Glutamatergic neuron (in vitro differentiated cells): Measurements from ENCODE around the gene ESPNL. TPM values are rescaled to one million over a fixed set of nuclear protein-coding genes. Genes with fewer than 3 reads are reported as not detected.

Experiments
- DNase-seq: peaks from one replicate; pipeline ENCODE4 v3.0.0; 2022
- H3K27ac Mint-ChIP-seq: one replicate; pipeline ENCODE4 v1.8.0; 2020; ENCODE audit warnings: mild to moderate bottlenecking, mixed read lengths, inconsistent platforms; ENCODE audit not compliant: unreplicated experiment
- H3K27me3 Mint-ChIP-seq: one replicate; pipeline ENCODE4 v1.8.0; 2020; ENCODE audit warnings: mild to moderate bottlenecking, moderate library complexity, mixed read lengths, inconsistent platforms; ENCODE audit not compliant: unreplicated experiment
- H3K36me3 Mint-ChIP-seq: one replicate; pipeline ENCODE4 v1.8.0; 2020; ENCODE audit warnings: mild to moderate bottlenecking, mixed read lengths, inconsistent platforms; ENCODE audit not compliant: unreplicated experiment
- H3K4me1 Mint-ChIP-seq: one replicate; pipeline ENCODE4 v1.8.0; 2020; ENCODE audit warnings: mild to moderate bottlenecking, low read depth, mixed read lengths, inconsistent platforms; ENCODE audit not compliant: unreplicated experiment
- H3K4me3 Mint-ChIP-seq: one replicate; pipeline ENCODE4 v1.8.0; 2020; ENCODE audit warnings: mild to moderate bottlenecking, mixed read lengths, inconsistent platforms; ENCODE audit not compliant: unreplicated experiment
- H3K9me3 Mint-ChIP-seq: one replicate; pipeline ENCODE4 v1.8.0; 2020; ENCODE audit warnings: mild to moderate bottlenecking, moderate library complexity, mixed read lengths, inconsistent platforms; ENCODE audit not compliant: unreplicated experiment
- total RNA-seq: library from RNA; stranded (reverse); fragmentation: NEBNext Ultra II Directional; extraction: Animal tissue kit (Norgen Biotek cat#: 25700); gene quantifications from one replicate; pipeline ENCODE4 v1.2.1, GENCODE V29; 2021; ENCODE audit not compliant: unreplicated experiment
- TF ChIP-seq, protein P1 (sequence below): fragments of 200-600 bp; sonication (generic); IDR thresholded peaks from one replicate; pipeline ENCODE4 v1.5.0; 2021; ENCODE audit not compliant: partially characterized antibody, unreplicated experiment

ESPNL gene
- total RNA-seq, 1 donor from 2014 or later: 0.81 TPM

DNA sequence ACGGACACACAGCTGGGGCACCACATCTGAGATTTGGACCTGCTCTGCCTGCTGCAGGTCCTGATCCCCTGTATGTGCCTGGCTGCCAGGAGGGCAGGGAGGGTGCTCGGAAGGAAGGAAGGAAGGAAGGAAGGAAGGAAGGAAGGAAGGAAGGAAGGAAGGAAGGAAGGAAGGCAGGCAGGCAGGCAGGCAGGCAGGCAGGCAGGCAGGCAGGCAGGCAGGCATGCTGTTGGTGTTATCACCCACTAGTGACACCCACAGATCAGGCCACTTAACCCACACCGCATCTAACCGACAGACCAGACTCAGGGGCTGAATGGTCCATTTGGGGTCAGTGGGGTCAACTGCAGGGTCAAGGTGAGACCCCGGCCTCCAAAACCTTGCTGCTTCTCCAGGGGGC lies 44.1 kb downstream of the ESPNL start:
- Mint-ChIP-seq H3K4me1 (peaks cover 1% of the 10 kb centered on the region), H3K27ac (no peak overlapping the region), H3K27me3 (peaks cover 4% of the 10 kb centered on the region), H3K36me3 (no peaks in the 10 kb centered on the region), H3K9me3 (peaks cover 1% of the 10 kb centered on the region), H3K4me3 (no peak overlapping the region)
- DNase-seq: no peak
- TF ChIP-seq, protein P1, sequence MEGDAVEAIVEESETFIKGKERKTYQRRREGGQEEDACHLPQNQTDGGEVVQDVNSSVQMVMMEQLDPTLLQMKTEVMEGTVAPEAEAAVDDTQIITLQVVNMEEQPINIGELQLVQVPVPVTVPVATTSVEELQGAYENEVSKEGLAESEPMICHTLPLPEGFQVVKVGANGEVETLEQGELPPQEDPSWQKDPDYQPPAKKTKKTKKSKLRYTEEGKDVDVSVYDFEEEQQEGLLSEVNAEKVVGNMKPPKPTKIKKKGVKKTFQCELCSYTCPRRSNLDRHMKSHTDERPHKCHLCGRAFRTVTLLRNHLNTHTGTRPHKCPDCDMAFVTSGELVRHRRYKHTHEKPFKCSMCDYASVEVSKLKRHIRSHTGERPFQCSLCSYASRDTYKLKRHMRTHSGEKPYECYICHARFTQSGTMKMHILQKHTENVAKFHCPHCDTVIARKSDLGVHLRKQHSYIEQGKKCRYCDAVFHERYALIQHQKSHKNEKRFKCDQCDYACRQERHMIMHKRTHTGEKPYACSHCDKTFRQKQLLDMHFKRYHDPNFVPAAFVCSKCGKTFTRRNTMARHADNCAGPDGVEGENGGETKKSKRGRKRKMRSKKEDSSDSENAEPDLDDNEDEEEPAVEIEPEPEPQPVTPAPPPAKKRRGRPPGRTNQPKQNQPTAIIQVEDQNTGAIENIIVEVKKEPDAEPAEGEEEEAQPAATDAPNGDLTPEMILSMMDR: no peak

DNA sequence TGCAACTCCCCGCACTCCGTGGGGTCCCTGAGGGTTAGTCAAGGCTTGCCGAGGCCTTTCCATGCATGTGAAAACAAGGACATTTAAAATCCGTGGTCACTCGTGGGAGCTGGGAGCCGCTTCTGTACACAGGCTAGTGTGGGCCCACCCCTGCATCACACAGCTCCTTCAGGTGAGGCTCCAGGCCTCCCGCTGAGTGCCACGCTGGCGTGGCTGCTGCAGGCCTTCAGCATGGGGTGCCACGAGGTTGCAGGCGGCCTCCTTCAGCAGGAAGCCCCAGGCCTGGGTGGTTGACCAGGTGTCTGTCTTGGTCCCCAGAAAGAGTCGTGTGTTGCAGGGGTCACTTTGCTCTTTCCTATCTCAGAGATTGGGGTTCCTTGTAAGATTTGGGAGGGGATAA lies 44.9 kb downstream of the ESPNL start:
- DNase-seq: no peak
- Mint-ChIP-seq H3K27me3 (peaks cover 3% of the 10 kb centered on the region), H3K4me1 (no peaks in the 10 kb centered on the region), H3K27ac (no peak overlapping the region), H3K9me3 (peaks cover 1% of the 10 kb centered on the region), H3K36me3 (no peaks in the 10 kb centered on the region), H3K4me3 (no peak overlapping the region)
- TF ChIP-seq, protein P1: no peak

DNA sequence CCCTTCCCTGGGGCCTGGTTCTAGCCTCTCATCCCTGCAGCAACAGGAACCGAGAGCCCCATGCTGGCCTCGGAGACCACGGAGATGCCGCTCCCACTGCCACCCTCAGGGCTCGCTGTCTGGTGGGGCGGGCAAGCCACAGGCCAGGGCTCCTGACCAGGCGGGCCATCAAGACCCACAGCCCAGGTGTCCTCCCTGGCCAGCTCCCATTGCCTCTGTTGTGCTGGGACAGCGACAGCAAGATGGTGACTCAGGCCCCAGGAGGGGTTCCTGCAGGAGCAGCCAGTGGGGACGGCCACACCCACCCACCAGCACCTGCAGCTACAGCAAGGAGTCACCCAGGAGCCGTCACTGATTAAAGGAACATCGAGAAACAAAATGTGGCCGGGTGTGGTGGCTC lies 45.7 kb downstream of the ESPNL start:
- Mint-ChIP-seq H3K27me3 (peaks cover 2% of the 10 kb centered on the region), H3K4me3 (no peak overlapping the region), H3K4me1 (no peaks in the 10 kb centered on the region), H3K27ac (no peak overlapping the region), H3K36me3 (no peaks in the 10 kb centered on the region), H3K9me3 (peaks cover 1% of the 10 kb centered on the region)
- TF ChIP-seq, protein P1: no peak
- DNase-seq: no peak

DNA sequence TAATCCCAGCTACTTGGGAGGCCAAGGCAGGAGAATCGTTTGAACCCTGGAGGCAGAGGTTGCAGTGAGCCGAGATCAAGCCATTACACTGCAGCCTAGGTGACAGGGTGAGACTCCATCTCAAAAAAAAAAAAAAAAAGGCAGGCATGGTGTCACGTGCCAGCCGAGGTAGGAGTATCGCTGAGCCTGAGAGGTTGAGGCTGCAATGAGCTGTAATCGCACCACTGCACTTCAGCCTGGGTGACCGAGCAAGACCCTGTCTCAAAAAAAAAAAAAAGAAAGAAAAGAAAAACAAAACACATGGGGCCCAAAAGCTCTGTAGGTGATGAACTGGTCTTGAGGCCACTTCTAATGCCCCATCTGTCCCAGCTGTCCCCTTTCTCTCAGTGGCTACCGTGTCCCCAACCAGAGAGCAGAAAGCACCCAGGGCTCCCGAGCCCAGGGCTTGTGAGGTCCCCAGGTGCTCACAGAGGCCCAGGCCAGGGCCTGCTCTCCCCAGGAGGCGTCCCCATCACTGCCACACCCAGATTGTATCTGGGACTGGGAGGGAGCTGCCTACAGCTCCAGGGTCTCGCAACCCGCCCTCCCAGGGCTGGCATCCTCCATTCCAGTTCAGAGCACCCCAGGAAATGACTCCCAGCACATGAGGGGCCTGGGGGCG lies 46.9 kb downstream of the ESPNL start:
- H3K27ac Mint-ChIP-seq: no peak overlapping the region
- H3K4me3 Mint-ChIP-seq: no peak overlapping the region

DNA sequence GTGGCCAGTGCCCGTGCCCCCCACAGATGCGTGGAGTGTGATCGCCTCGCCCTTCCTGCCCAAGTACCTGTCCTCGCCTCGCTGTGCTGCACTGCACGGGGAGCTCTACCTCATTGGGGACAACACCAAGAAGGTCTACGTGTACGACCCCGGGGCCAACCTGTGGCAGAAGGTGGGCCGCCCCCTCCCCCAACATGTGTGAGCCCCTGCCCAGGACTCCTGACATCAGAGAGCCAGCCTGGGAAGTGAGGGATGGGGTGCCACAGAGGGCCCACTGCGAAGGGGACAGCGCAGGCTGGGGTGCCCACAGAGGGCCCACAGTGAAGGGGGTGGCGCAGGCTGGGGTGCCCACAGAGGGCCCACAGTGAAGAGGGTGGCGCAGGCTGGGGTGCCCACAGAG lies 48.8 kb downstream of the ESPNL start:
- H3K4me3 Mint-ChIP-seq: no peak overlapping the region
- no peaks in the 10 kb centered on the region for H3K36me3 Mint-ChIP-seq
- peaks cover 2% of the 10 kb centered on the region for H3K9me3 Mint-ChIP-seq
- DNase-seq: no peak
- H3K27me3 Mint-ChIP-seq: peaks cover under 1% of the 10 kb centered on the region
- H3K4me1 Mint-ChIP-seq: no peaks in the 10 kb centered on the region
- no peak overlapping the region for H3K27ac Mint-ChIP-seq
- TF ChIP-seq, protein P1: no peak

More for the DNA sequence above, 46.9 kb downstream of the ESPNL start:
- DNase-seq: no peak
- Mint-ChIP-seq H3K9me3 (peaks cover 1% of the 10 kb centered on the region), H3K27me3 (peaks cover 2% of the 10 kb centered on the region), H3K36me3 (no peaks in the 10 kb centered on the region), H3K4me1 (no peaks in the 10 kb centered on the region)
- TF ChIP-seq, protein P1: no peak
